GM23338 (cell line): ENCODE results near the gene ITPR2.

Source experiments
- CTCF ChIP-seq, 2 experiments: fragments of 200-600 bp in 1 of 2; sonication (generic) in 1 of 2; conservative IDR thresholded peaks; 2 replicates each; pipeline versions ENCODE4 v1.5.1 to v1.6.1; 2016 to 2017; ENCODE audit warnings: antibody characterized with exemption in 2 of 2, low read depth in 2 of 2, mild to moderate bottlenecking in 2 of 2, moderate library complexity in 1 of 2
- EZH2 ChIP-seq: fragments of 200-600 bp; sonication (generic); IDR thresholded peaks from one replicate; pipeline ENCODE4 v1.8.0; 2017; ENCODE audit warnings: antibody characterized with exemption, mild to moderate bottlenecking, low read depth; ENCODE audit not compliant: unreplicated experiment
- EZH2phosphoT487 ChIP-seq: fragments of 200-600 bp; sonication (generic); IDR thresholded peaks from one replicate; pipeline ENCODE4 v1.8.1; 2018; ENCODE audit warnings: antibody characterized with exemption; ENCODE audit not compliant: unreplicated experiment
- NANOG ChIP-seq: IDR thresholded peaks from 2 replicates; pipeline ENCODE4 v1.6.1; 2016; ENCODE audit warnings: antibody characterized with exemption, borderline replicate concordance
- POLR2AphosphoS5 ChIP-seq: IDR thresholded peaks from 2 replicates; pipeline ENCODE4 v1.6.1; 2016; ENCODE audit warnings: antibody characterized with exemption, low read depth

GRCh38 chr12:26467351-26467750 is 365.6 kb downstream of the ITPR2 start:
- TF ChIP-seq CTCF (conservative IDR thresholded peaks at IDR 0.05; ENCODE audit: low read depth in 2 of 2) (no peak), EZH2phosphoT487 (no peak), EZH2 (no peak), NANOG (no peak), POLR2AphosphoS5 (no peak)
